Ishikawa (cell line): ENCODE results near the gene PCDH8.
A peak's percentile ranks its signal among the peaks of the same experiment; 100 is the strongest.

ENCODE experiments used
- CEBPB ChIP-seq: IDR thresholded peaks from 2 replicates; pipeline ENCODE4 v1.6.1; 2012
- CREB1 ChIP-seq: IDR thresholded peaks from 2 replicates; pipeline ENCODE4 v1.6.1; 2012; ENCODE audit warnings: low read depth
- EGR1 ChIP-seq: IDR thresholded peaks from 2 replicates; pipeline ENCODE4 v1.6.1; 2012
- EP300 ChIP-seq: IDR thresholded peaks from 2 replicates; pipeline ENCODE4 v1.6.1; 2012; ENCODE audit warnings: borderline replicate concordance
- FOXM1 ChIP-seq: IDR thresholded peaks from 2 replicates; pipeline ENCODE4 v1.6.1; 2012; ENCODE audit warnings: low read depth, borderline replicate concordance
- NFIC ChIP-seq: IDR thresholded peaks from 2 replicates; pipeline ENCODE4 v1.6.1; 2012
- RAD21 ChIP-seq: IDR thresholded peaks from 2 replicates; pipeline ENCODE4 v1.6.1; 2012; ENCODE audit warnings: low read depth
- TAF1 ChIP-seq: IDR thresholded peaks from 2 replicates; pipeline ENCODE4 v1.6.1; 2012; ENCODE audit warnings: low read depth, mild to moderate bottlenecking
- TCF12 ChIP-seq: IDR thresholded peaks from 2 replicates; pipeline ENCODE4 v1.6.1; 2012; ENCODE audit warnings: low read depth
- TEAD4 ChIP-seq: IDR thresholded peaks from 2 replicates; pipeline ENCODE4 v1.6.1; 2012
- USF1 ChIP-seq: IDR thresholded peaks from 2 replicates; pipeline ENCODE4 v1.6.1; 2012
- YY1 ChIP-seq: IDR thresholded peaks from 2 replicates; pipeline ENCODE4 v1.6.1; 2012; ENCODE audit warnings: low read depth
- ZBTB7A ChIP-seq: IDR thresholded peaks from 2 replicates; pipeline ENCODE4 v1.6.1; 2012; ENCODE audit warnings: low read depth
- TF ChIP-seq, protein P1 (sequence below): IDR thresholded peaks from 2 replicates; pipeline ENCODE4 v1.6.1; 2012
- TF ChIP-seq, protein P2 (sequence below): IDR thresholded peaks from 2 replicates; pipeline ENCODE4 v1.6.1; 2012; ENCODE audit warnings: low read depth, mild to moderate bottlenecking

The PCDH8 gene

DNA sequence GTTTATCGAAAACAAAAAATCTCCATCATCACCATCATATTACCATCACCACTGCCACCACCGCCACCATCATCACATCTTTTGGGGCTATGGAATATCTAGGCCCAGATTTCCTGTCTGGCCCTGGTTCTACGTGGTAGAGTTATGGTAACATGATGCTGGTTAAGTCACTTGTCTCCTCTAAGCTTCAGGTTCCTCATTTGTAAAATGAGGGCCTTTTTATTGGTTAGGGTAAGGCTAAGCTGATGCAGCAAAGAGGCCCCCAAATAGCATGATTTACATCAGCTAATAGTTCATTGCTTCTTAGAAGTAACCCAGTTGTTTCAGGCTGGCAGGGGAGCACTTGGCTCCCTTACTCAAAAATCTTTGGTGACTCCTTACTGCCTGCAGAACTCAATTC is 37.9 kb downstream of the PCDH8 start:
- TF ChIP-seq EP300, result no peak
- no peak for TF ChIP-seq TCF12
- no peak for TF ChIP-seq CREB1
- no peak for TF ChIP-seq EGR1
- no peak for TF ChIP-seq ZBTB7A
- TF ChIP-seq YY1, result no peak
- TF ChIP-seq CEBPB, result no peak
- no peak for TF ChIP-seq RAD21
- TF ChIP-seq, protein P1, sequence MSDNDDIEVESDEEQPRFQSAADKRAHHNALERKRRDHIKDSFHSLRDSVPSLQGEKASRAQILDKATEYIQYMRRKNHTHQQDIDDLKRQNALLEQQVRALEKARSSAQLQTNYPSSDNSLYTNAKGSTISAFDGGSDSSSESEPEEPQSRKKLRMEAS, result no peak
- no peak for TF ChIP-seq NFIC
- no peak for TF ChIP-seq TAF1
- no peak for TF ChIP-seq TEAD4
- TF ChIP-seq FOXM1, result no peak
- no peak for TF ChIP-seq USF1
- TF ChIP-seq, protein P2, sequence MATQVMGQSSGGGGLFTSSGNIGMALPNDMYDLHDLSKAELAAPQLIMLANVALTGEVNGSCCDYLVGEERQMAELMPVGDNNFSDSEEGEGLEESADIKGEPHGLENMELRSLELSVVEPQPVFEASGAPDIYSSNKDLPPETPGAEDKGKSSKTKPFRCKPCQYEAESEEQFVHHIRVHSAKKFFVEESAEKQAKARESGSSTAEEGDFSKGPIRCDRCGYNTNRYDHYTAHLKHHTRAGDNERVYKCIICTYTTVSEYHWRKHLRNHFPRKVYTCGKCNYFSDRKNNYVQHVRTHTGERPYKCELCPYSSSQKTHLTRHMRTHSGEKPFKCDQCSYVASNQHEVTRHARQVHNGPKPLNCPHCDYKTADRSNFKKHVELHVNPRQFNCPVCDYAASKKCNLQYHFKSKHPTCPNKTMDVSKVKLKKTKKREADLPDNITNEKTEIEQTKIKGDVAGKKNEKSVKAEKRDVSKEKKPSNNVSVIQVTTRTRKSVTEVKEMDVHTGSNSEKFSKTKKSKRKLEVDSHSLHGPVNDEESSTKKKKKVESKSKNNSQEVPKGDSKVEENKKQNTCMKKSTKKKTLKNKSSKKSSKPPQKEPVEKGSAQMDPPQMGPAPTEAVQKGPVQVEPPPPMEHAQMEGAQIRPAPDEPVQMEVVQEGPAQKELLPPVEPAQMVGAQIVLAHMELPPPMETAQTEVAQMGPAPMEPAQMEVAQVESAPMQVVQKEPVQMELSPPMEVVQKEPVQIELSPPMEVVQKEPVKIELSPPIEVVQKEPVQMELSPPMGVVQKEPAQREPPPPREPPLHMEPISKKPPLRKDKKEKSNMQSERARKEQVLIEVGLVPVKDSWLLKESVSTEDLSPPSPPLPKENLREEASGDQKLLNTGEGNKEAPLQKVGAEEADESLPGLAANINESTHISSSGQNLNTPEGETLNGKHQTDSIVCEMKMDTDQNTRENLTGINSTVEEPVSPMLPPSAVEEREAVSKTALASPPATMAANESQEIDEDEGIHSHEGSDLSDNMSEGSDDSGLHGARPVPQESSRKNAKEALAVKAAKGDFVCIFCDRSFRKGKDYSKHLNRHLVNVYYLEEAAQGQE, result no peak

GRCh38 chr13:52810011-52810410 is 38.4 kb downstream of the PCDH8 start:
- TF ChIP-seq YY1 (no peak), EP300 (no peak), USF1 (no peak), TAF1 (no peak), EGR1 (no peak), NFIC (no peak), CREB1 (no peak), TEAD4 (no peak), CEBPB (no peak), FOXM1 (no peak), ZBTB7A (no peak), RAD21 (no peak), TCF12 (no peak)
- TF ChIP-seq, protein P2, result no peak
- TF ChIP-seq, protein P1, result no peak

DNA sequence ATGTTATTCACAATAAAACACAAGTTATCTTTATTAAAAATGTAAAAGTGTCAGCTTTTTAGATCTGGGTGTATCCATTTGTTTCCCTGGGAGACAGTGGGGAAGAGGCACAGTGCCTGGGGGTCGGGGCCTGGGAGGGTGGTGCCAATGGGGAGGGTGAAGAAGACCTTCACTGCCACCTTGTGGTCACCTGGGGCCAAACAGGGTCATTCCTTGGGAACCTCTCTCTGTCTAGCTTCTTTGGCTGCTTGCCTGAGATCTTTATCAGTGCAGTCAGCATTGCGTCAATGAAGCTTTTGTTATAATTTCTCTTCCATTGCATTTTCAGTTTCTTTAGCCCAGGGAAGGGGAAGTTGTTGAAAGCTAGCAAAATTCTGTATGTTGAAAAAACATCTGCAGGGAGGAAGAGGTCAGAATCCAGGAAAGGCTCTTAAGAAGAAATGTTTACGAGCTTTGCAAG is 39.1 kb downstream of the PCDH8 start:
- TF ChIP-seq USF1, result no peak
- TF ChIP-seq YY1, result no peak
- no peak for TF ChIP-seq TCF12
- no peak for TF ChIP-seq TAF1
- TF ChIP-seq, protein P2, result no peak
- no peak for TF ChIP-seq EP300
- no peak for TF ChIP-seq ZBTB7A
- TF ChIP-seq CEBPB, result 0 out of 2 replicates have a peak, but pooled peaks have one; percentile 46
- peak; percentile 64 for TF ChIP-seq NFIC
- TF ChIP-seq CREB1, result no peak
- TF ChIP-seq TEAD4, result no peak
- no peak for TF ChIP-seq FOXM1
- peak; percentile 80 for TF ChIP-seq RAD21
- TF ChIP-seq EGR1, result no peak
- TF ChIP-seq, protein P1, result no peak

DNA sequence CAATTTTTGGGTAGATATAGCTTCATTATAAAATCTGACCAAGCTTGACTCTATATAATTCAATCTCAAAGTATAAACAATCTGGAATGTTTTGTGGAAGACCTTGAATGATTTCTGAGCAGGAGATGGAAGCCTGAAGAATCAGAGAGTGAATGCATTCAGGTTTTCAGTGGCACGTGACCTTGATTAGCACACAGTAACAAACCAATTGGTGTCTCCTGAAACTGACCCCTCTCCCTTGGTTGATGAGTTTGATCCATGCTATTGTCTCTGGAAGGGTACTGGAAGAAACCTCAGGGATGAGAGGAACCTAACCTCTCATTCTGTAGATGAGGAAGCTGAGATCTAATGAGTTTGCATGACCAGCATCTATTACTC is 39.6 kb downstream of the PCDH8 start:
- TF ChIP-seq EP300, result no peak
- TF ChIP-seq CEBPB, result no peak
- TF ChIP-seq TEAD4, result no peak
- TF ChIP-seq FOXM1, result no peak
- no peak for TF ChIP-seq NFIC
- no peak for TF ChIP-seq EGR1
